ENCODE measurements around the gene TRDMT1. TPM values are rescaled to one million over a fixed set of nuclear protein-coding genes. Genes with fewer than 3 reads are reported as not detected.

The TRDMT1 gene
- total RNA-seq, 1 donor from 2014 or later, result 16.2 TPM

DNA sequence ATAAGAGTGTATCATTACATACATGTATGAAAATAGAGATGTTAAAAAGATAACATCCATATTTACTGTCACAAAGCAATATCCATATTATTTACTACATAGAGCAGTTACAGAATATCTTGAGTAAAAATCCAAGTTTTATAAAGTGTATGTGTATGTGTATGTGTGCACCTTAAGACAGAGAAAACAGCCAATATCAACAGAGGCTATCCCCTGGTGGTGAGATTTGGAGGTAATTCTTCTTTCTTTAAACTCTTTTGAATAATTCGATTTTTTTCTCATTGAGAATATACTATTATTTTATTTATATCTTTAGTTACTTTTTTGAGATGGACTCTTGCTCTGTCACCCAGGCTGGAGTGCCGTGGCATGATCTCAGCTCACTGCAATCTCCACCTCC is 18.4 kb downstream of the TRDMT1 start:
- no peak overlapping the region for H3K9ac ChIP-seq (ENCODE audit: low read depth in 1 of 3, low read length in 3 of 3)
- no peak overlapping the region for H3K4me3 ChIP-seq (ENCODE audit: low read length in 3 of 3)
- H3K27me3 ChIP-seq (ENCODE audit: control insufficient read depth in 3 of 3, insufficient read depth in 3 of 3, low read length in 3 of 3), result no peaks in the 10 kb centered on the region
- no peak overlapping the region for H3K27ac ChIP-seq (ENCODE audit: low read depth, low read length)
- H3K36me3 ChIP-seq (ENCODE audit: control insufficient read depth in 3 of 3, insufficient read depth in 3 of 3, low read length in 3 of 3), result no peaks in the 10 kb centered on the region
- no peaks in the 10 kb centered on the region for H3K9me3 ChIP-seq (ENCODE audit: control insufficient read depth in 3 of 3, low read length in 3 of 3)
- H3K4me1 ChIP-seq (ENCODE audit: control insufficient read depth in 3 of 3, insufficient read depth in 3 of 3, low read length in 3 of 3), result no peaks in the 10 kb centered on the region

DNA sequence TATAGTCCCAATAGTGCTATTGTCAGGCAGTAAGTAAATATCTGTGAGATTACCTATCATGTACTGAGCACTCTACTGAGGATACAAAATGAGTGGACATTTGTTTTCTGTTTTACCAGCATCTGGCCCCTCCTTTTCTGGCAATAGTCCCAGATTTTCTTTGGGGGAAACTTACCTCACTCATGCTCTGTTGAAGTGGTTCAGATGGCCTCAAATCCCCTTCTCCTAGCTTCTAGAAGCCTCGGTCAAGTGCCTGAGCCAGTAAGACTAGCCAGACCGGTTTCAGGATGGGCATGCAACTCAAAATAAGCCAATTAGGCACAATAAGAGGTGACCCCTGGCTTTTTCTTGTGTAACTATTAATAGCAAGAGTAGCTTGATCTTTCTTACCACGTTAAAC is 19.7 kb downstream of the TRDMT1 start:
- no peak overlapping the region for H3K4me3 ChIP-seq (ENCODE audit: low read length in 3 of 3)
- H3K4me1 ChIP-seq (ENCODE audit: control insufficient read depth in 3 of 3, insufficient read depth in 3 of 3, low read length in 3 of 3), result no peaks in the 10 kb centered on the region
- no peaks in the 10 kb centered on the region for H3K36me3 ChIP-seq (ENCODE audit: control insufficient read depth in 3 of 3, insufficient read depth in 3 of 3, low read length in 3 of 3)
- no peak overlapping the region for H3K9ac ChIP-seq (ENCODE audit: low read depth in 1 of 3, low read length in 3 of 3)
- H3K27ac ChIP-seq (ENCODE audit: low read depth, low read length), result no peak overlapping the region
- no peaks in the 10 kb centered on the region for H3K9me3 ChIP-seq (ENCODE audit: control insufficient read depth in 3 of 3, low read length in 3 of 3)
- H3K27me3 ChIP-seq (ENCODE audit: control insufficient read depth in 3 of 3, insufficient read depth in 3 of 3, low read length in 3 of 3), result no peaks in the 10 kb centered on the region

DNA sequence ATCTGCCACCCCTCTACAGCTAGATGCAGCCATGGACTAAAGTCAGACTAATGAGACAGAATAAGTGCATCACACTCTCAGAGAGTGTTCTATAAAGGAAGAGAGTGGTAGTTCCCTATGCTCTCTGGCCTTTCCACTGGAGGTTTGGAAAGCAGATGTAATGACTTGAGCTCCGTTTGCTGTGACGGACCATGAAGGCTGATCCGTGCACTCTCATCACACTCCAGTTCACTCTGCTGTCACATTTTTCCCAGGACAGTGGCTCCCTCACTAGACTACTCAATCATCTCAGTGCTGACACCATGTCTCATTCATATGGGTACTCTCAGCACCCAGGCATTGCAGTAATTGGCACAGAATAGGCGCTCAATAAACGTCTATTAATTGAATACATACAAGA is 20.4 kb downstream of the TRDMT1 start:
- no peaks in the 10 kb centered on the region for H3K9me3 ChIP-seq (ENCODE audit: control insufficient read depth in 3 of 3, low read length in 3 of 3)
- no peaks in the 10 kb centered on the region for H3K36me3 ChIP-seq (ENCODE audit: control insufficient read depth in 3 of 3, insufficient read depth in 3 of 3, low read length in 3 of 3)
- no peak overlapping the region for H3K9ac ChIP-seq (ENCODE audit: low read depth in 1 of 3, low read length in 3 of 3)
- no peak overlapping the region for H3K4me3 ChIP-seq (ENCODE audit: low read length in 3 of 3)
- H3K27me3 ChIP-seq (ENCODE audit: control insufficient read depth in 3 of 3, insufficient read depth in 3 of 3, low read length in 3 of 3), result no peaks in the 10 kb centered on the region
- H3K4me1 ChIP-seq (ENCODE audit: control insufficient read depth in 3 of 3, insufficient read depth in 3 of 3, low read length in 3 of 3), result no peaks in the 10 kb centered on the region
- no peak overlapping the region for H3K27ac ChIP-seq (ENCODE audit: low read depth, low read length)

DNA sequence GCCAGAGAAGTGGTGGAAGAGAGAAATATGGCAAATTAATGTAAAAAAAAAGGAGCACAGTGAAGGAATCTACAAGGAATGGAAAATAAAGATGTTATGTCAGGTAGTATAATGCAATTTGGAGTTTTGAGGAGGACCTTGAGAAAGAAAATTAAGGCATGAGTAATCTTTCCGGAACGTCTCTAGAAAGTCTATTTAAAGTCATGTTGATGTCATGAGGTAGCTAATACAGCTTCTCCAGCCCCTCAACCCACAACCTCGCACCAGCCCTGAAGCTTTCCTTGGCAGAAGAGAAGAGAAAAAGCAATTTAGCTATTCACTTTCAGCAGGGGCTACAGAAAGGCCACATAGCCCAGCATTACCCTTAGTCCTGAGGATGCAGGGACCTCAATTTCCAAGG is 22.5 kb downstream of the TRDMT1 start:
- H3K9ac ChIP-seq (ENCODE audit: low read depth in 1 of 3, low read length in 3 of 3), result no peak overlapping the region
- H3K4me1 ChIP-seq (ENCODE audit: control insufficient read depth in 3 of 3, insufficient read depth in 3 of 3, low read length in 3 of 3), result no peaks in the 10 kb centered on the region
- no peak overlapping the region for H3K4me3 ChIP-seq (ENCODE audit: low read length in 3 of 3)
- H3K27me3 ChIP-seq (ENCODE audit: control insufficient read depth in 3 of 3, insufficient read depth in 3 of 3, low read length in 3 of 3), result no peaks in the 10 kb centered on the region
- no peak overlapping the region for H3K27ac ChIP-seq (ENCODE audit: low read depth, low read length)
- H3K36me3 ChIP-seq (ENCODE audit: control insufficient read depth in 3 of 3, insufficient read depth in 3 of 3, low read length in 3 of 3), result no peaks in the 10 kb centered on the region
- no peaks in the 10 kb centered on the region for H3K9me3 ChIP-seq (ENCODE audit: control insufficient read depth in 3 of 3, low read length in 3 of 3)

DNA sequence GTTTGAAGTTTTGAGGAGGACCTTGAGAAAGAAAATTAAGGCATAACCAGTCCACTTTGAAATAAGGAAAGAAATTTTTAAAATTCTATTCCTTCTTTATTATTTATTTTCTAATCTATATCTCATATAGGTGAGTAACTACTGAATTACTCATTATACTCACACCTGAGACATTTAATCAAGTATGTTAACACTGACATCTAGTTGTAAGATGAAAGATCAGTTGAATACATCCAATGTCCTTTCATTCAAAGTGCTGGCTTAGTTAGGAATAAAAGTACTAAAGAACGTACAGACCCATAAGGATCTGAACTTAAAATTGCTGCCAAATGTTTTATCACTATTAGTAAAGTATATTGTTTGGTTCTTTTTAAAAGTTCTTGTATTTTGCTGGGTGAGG is 23.5 kb downstream of the TRDMT1 start:
- Histone ChIP-seq H3K27me3 (ENCODE audit: control insufficient read depth in 3 of 3, insufficient read depth in 3 of 3, low read length in 3 of 3) (no peaks in the 10 kb centered on the region), H3K27ac (ENCODE audit: low read depth, low read length) (no peak overlapping the region), H3K9me3 (ENCODE audit: control insufficient read depth in 3 of 3, low read length in 3 of 3) (no peaks in the 10 kb centered on the region), H3K4me3 (ENCODE audit: low read length in 3 of 3) (no peak overlapping the region), H3K4me1 (ENCODE audit: control insufficient read depth in 3 of 3, insufficient read depth in 3 of 3, low read length in 3 of 3) (no peaks in the 10 kb centered on the region), H3K36me3 (ENCODE audit: control insufficient read depth in 3 of 3, insufficient read depth in 3 of 3, low read length in 3 of 3) (no peaks in the 10 kb centered on the region), H3K9ac (ENCODE audit: low read depth in 1 of 3, low read length in 3 of 3) (no peak overlapping the region)

DNA sequence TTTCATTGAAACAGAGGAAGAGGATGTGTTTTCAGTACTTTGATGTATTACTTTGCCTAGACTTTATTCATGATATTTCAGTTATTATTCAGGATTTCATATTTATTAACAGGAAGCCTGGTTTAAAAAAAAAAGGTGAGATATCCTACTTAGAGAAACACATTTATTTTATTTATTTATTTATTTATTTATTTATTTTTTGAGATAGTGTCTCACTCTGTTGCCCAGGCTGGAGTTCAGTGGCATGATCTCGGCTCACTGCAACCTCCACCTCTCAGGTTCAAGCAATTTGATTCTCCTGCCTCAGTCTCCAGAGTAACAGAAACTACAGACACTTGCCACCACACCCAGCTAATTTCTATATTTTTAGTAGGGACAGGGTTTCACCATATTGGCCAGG is 24.5 kb downstream of the TRDMT1 start:
- Histone ChIP-seq H3K27me3 (ENCODE audit: control insufficient read depth in 3 of 3, insufficient read depth in 3 of 3, low read length in 3 of 3) (no peaks in the 10 kb centered on the region), H3K27ac (ENCODE audit: low read depth, low read length) (no peak overlapping the region), H3K36me3 (ENCODE audit: control insufficient read depth in 3 of 3, insufficient read depth in 3 of 3, low read length in 3 of 3) (no peaks in the 10 kb centered on the region), H3K4me1 (ENCODE audit: control insufficient read depth in 3 of 3, insufficient read depth in 3 of 3, low read length in 3 of 3) (no peaks in the 10 kb centered on the region), H3K4me3 (ENCODE audit: low read length in 3 of 3) (no peak overlapping the region), H3K9ac (ENCODE audit: low read depth in 1 of 3, low read length in 3 of 3) (no peak overlapping the region), H3K9me3 (ENCODE audit: control insufficient read depth in 3 of 3, low read length in 3 of 3) (no peaks in the 10 kb centered on the region)

DNA sequence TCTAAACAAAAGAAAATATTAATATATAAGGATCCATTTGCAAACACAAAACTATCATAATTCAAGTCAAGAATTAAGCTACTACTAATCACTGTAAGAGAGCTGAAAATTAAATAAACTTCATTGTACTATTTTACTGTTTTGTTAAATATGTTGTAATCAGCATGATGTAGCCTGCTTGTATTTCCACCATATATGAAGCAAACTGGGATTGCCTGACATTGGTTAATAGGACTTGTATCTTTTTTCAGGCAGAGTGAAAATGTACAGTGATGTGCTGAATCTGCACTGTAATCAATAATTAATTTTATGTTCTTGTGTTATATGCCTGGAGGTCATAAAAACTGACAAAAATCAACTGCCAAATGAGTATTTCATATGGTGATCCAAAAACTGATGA is 25.4 kb downstream of the TRDMT1 start:
- Histone ChIP-seq H3K27ac (ENCODE audit: low read depth, low read length) (no peak overlapping the region), H3K4me3 (ENCODE audit: low read length in 3 of 3) (no peak overlapping the region), H3K27me3 (ENCODE audit: control insufficient read depth in 3 of 3, insufficient read depth in 3 of 3, low read length in 3 of 3) (no peaks in the 10 kb centered on the region), H3K9me3 (ENCODE audit: control insufficient read depth in 3 of 3, low read length in 3 of 3) (no peaks in the 10 kb centered on the region), H3K4me1 (ENCODE audit: control insufficient read depth in 3 of 3, insufficient read depth in 3 of 3, low read length in 3 of 3) (no peaks in the 10 kb centered on the region), H3K9ac (ENCODE audit: low read depth in 1 of 3, low read length in 3 of 3) (no peak overlapping the region), H3K36me3 (ENCODE audit: control insufficient read depth in 3 of 3, insufficient read depth in 3 of 3, low read length in 3 of 3) (peaks cover 0 to 3% (median 2%) of the 10 kb centered on the region in 3 donors)

DNA sequence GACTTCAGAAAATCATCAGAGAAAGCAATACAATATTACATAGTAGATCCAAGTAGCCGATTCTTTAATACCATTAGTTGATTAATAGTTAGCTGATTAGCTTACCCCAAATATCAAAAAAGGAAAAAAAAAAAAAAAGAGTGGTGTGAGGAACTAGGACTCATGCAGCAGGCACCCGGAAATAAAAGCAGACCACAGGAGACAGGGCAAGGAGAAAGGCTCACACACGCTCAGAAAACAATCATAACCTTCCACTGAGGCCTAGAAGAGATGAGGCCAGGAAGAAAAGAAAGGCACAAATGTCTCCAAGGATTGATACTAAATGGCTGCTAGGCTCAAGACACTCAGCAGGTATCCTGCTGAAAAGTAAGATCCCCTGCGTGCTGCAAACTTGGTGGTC is 25.9 kb downstream of the TRDMT1 start:
- no peak overlapping the region for H3K27ac ChIP-seq (ENCODE audit: low read depth, low read length)
- H3K4me3 ChIP-seq (ENCODE audit: low read length in 3 of 3), result no peak overlapping the region
- no peak overlapping the region for H3K9ac ChIP-seq (ENCODE audit: low read depth in 1 of 3, low read length in 3 of 3)
- H3K27me3 ChIP-seq (ENCODE audit: control insufficient read depth in 3 of 3, insufficient read depth in 3 of 3, low read length in 3 of 3), result no peaks in the 10 kb centered on the region
- peaks cover 0 to 3% (median 3%) of the 10 kb centered on the region in 3 donors for H3K36me3 ChIP-seq (ENCODE audit: control insufficient read depth in 3 of 3, insufficient read depth in 3 of 3, low read length in 3 of 3)
- H3K9me3 ChIP-seq (ENCODE audit: control insufficient read depth in 3 of 3, low read length in 3 of 3), result no peaks in the 10 kb centered on the region
- H3K4me1 ChIP-seq (ENCODE audit: control insufficient read depth in 3 of 3, insufficient read depth in 3 of 3, low read length in 3 of 3), result no peaks in the 10 kb centered on the region

DNA sequence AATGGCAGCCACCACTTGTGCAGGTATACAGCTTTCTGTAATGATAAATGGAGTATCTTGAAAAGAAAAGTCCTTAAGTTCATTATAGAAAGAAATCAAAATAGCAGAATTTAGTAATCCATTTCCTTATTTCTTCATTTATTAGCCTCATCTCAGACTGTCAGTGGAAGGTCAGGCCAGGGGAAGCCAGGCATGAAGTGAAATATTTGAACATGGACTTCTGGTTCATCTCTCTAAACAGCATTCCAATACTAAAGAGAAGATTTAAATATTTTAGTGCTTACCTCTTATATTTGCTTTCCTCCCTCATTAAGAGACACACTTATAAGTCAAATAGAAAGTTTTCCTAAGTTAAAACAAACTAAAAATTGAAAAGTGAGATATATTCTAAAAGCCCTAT is 26.8 kb downstream of the TRDMT1 start:
- no peaks in the 10 kb centered on the region for H3K9me3 ChIP-seq (ENCODE audit: control insufficient read depth in 3 of 3, low read length in 3 of 3)
- peaks cover 0 to 3% (median 3%) of the 10 kb centered on the region in 3 donors for H3K36me3 ChIP-seq (ENCODE audit: control insufficient read depth in 3 of 3, insufficient read depth in 3 of 3, low read length in 3 of 3)
- H3K9ac ChIP-seq (ENCODE audit: low read depth in 1 of 3, low read length in 3 of 3), result no peak overlapping the region
- no peak overlapping the region for H3K27ac ChIP-seq (ENCODE audit: low read depth, low read length)
- no peaks in the 10 kb centered on the region for H3K4me1 ChIP-seq (ENCODE audit: control insufficient read depth in 3 of 3, insufficient read depth in 3 of 3, low read length in 3 of 3)
- H3K4me3 ChIP-seq (ENCODE audit: low read length in 3 of 3), result no peak overlapping the region
- no peaks in the 10 kb centered on the region for H3K27me3 ChIP-seq (ENCODE audit: control insufficient read depth in 3 of 3, insufficient read depth in 3 of 3, low read length in 3 of 3)

DNA sequence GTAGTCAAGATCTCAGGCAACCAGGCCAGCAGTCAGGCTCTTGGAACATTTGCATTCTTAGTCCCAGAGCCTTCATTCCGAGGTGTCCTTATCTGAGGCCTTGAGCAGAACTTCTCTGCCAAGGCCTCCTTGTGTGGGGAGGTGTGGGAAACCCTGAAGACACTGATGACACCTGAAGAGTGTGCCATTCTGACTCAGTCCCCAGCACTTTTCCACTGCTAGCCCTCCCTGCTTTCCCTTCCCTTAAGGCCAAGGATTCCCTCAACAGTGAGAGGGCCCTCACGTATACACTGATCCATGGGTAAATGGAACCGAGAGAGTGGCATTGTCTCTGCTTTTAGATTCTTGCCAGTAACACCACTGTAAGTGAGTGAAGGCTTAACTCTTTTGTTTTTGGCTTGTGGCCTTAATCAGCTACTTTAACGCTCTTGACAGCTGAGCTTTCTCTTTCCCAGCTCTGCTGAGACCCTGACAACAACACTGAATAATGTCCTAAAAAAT is 30.3 kb downstream of the TRDMT1 start:
- H3K4me3 ChIP-seq (ENCODE audit: low read length in 3 of 3), result no peak overlapping the region
- no peak overlapping the region for H3K9ac ChIP-seq (ENCODE audit: low read depth in 1 of 3, low read length in 3 of 3)
- H3K9me3 ChIP-seq (ENCODE audit: control insufficient read depth in 3 of 3, low read length in 3 of 3), result no peaks in the 10 kb centered on the region
- no peak overlapping the region for H3K27ac ChIP-seq (ENCODE audit: low read depth, low read length)
- H3K4me1 ChIP-seq (ENCODE audit: control insufficient read depth in 3 of 3, insufficient read depth in 3 of 3, low read length in 3 of 3), result no peaks in the 10 kb centered on the region
- H3K27me3 ChIP-seq (ENCODE audit: control insufficient read depth in 3 of 3, insufficient read depth in 3 of 3, low read length in 3 of 3), result no peaks in the 10 kb centered on the region
- H3K36me3 ChIP-seq (ENCODE audit: control insufficient read depth in 3 of 3, insufficient read depth in 3 of 3, low read length in 3 of 3), result peaks cover 0 to 3% (median 3%) of the 10 kb centered on the region in 3 donors

DNA sequence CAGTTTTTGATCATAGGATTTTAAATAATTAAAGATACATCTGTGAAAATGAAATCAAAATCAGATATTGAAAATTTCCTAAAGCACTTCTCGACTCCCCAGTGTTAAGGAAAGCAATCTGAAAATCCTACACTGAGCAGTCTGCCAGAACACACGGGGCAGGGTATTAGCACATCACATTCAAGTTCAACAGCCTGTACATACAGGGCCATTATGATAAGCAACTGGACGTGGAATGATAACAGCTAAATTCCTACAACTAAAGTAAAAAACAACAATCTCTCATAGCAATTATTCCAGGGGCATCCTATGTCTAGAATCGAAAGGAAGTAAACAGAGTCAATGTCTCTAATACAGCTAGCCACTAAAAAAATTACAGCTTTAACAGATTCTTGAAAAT is 31.7 kb downstream of the TRDMT1 start:
- Histone ChIP-seq H3K27me3 (ENCODE audit: control insufficient read depth in 3 of 3, insufficient read depth in 3 of 3, low read length in 3 of 3) (no peaks in the 10 kb centered on the region), H3K9me3 (ENCODE audit: control insufficient read depth in 3 of 3, low read length in 3 of 3) (no peaks in the 10 kb centered on the region), H3K36me3 (ENCODE audit: control insufficient read depth in 3 of 3, insufficient read depth in 3 of 3, low read length in 3 of 3) (peaks cover 0 to 3% (median 3%) of the 10 kb centered on the region in 3 donors), H3K27ac (ENCODE audit: low read depth, low read length) (no peak overlapping the region), H3K4me3 (ENCODE audit: low read length in 3 of 3) (no peak overlapping the region), H3K9ac (ENCODE audit: low read depth in 1 of 3, low read length in 3 of 3) (no peak overlapping the region), H3K4me1 (ENCODE audit: control insufficient read depth in 3 of 3, insufficient read depth in 3 of 3, low read length in 3 of 3) (no peaks in the 10 kb centered on the region)

Measured in skeletal muscle tissue (tissue), 4 donors.